RWPE1 (cell line): ENCODE results near the gene CAMKK1.

Experiments
- CTCF ChIA-PET: fragments of 350-600 bp; sonication (Branson Sonifier 250); formaldehyde crosslinking; extraction: SDS; loops from one replicate; lab custom pipeline; 2021; lab: Yijun Ruan, JAX
- POLR2A ChIA-PET: fragments of 400-600 bp; formaldehyde crosslinking; extraction: SDS; loops from one replicate; lab custom pipeline; 2020; ENCODE audit warnings: antibody characterized with exemption; ENCODE audit not compliant: low non-redundant PET; lab: Yijun Ruan, JAX
- DNase-seq: peaks from one replicate; pipeline ENCODE4 v3.0.0; 2012; ENCODE audit warnings: low spot score
- H3K27ac ChIP-seq: fragments of 450-650 bp; 2 replicates; pipeline ENCODE4 v1.5.1; 2017
- TF ChIP-seq, protein P1 (sequence below): fragments of 450-650 bp; conservative IDR thresholded peaks from 2 replicates; pipeline ENCODE4 v1.5.1; 2017; ENCODE audit warnings: low read depth, mild to moderate bottlenecking

The CAMKK1 gene

DNA sequence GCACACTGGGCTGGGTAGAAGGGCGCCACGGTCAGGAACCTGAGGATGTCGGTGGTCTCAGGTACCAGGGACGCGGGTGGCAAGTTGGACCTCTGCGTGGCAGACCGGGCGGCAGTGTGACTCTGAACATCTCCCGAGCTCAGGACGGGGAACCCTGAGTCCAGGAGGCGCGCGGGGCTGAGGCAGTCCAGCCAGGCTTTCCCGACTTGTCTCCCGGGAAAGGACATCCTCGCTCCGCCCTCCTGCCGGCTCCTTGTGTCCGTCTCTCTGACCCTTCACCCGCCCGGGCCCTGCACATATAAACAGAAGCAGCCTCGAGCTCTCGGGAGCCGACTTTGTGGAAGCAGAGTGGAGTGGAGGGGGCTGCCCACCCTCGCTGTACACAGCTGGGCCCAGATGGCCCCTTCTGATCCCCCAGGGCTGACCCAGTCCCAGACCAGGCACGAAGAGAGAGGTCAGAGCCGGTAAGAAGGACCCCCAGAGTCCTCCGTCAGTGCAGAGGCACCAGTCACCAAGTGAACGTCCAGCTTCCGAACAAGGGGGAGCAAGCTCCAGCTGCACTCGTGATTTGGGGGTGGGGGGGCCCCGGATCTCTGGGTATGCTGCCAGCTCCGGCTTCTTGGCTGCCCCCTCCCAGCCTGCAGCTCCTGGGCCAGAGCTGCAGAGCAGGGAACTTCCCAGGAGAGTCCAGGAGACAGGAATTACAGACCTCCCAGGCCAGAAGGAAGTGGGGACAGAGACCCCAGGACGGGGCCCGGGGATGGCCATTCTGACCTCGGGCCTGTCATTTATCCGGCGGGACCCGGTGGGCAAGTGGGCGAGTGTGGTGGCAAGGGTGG lies 31.9 kb upstream of the CAMKK1 start:
- TF ChIP-seq, protein P1, sequence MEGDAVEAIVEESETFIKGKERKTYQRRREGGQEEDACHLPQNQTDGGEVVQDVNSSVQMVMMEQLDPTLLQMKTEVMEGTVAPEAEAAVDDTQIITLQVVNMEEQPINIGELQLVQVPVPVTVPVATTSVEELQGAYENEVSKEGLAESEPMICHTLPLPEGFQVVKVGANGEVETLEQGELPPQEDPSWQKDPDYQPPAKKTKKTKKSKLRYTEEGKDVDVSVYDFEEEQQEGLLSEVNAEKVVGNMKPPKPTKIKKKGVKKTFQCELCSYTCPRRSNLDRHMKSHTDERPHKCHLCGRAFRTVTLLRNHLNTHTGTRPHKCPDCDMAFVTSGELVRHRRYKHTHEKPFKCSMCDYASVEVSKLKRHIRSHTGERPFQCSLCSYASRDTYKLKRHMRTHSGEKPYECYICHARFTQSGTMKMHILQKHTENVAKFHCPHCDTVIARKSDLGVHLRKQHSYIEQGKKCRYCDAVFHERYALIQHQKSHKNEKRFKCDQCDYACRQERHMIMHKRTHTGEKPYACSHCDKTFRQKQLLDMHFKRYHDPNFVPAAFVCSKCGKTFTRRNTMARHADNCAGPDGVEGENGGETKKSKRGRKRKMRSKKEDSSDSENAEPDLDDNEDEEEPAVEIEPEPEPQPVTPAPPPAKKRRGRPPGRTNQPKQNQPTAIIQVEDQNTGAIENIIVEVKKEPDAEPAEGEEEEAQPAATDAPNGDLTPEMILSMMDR: no peak
- CTCF ChIA-PET: interaction anchor here (0.7 to 1.8 kb wide), 2 partner anchors 11 to 32 kb away, joined by 4 to 14 read pairs; no protein-coding TSS in a partner anchor
- H3K27ac ChIP-seq: no peak overlapping the region
- DNase-seq: no peak
- POLR2A ChIA-PET: no interaction called here

DNA sequence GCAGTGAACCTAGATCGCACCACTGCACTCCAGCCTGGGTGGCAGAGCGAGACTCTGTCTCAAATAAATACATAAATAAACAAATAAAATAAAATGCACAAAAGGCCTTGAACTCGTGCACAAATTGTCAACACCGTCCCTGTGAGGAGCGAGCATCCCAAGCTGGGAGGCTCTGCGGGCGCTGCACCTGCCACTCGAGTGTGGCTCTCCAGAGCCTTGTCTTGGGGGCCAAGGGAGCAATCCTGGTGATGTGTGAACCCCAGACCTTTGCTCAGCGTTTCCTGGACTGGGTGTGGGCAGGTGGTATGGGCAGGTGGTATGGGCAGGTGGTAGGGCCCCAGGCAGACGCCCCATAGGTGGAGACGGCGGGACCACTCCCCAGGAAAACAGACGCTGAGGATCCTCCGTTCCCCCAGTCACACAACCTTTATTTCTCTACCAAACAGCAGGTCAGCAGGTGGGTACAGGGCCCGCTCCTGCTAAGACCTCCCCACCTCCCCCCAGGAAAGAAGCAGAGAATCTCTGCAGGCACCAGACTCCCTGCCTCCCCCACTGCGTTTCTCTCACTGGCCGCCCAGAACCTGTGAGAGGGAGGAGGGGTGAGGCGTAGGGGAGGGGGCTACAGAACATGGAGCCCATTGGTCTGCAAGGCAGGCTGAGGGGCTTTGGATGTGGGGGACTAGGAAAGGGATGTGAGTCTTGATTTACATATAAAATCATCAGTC lies 30.8 kb upstream of the CAMKK1 start:
- POLR2A ChIA-PET: no interaction called here
- DNase-seq: no peak
- TF ChIP-seq, protein P1: no peak
- H3K27ac ChIP-seq: no peak overlapping the region
- CTCF ChIA-PET: interaction anchor here (1.8 kb wide), 1 partner anchor 10 kb away, joined by 14 read pairs; no protein-coding TSS in a partner anchor

DNA sequence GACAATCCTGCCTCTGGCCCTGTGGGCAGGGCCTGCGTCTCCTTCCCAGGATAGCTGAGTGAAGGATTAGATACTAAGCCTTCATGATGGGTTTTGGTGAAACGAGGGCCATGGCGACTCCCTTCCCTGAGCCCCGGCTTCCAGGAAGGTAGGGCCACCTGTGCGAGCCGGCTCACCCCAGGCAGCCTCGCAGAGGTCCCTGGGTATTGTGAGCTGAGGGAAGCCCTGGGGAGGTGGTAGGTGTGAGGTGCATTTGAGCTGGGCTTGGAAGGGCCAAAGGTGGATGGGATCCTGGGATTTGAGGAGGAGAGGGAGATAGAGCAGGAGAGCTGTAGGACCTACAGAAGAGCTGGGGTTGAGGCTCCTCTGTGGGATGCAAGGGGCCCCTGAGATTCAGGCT lies 29.9 kb upstream of the CAMKK1 start:
- POLR2A ChIA-PET: no interaction called here
- CTCF ChIA-PET: interaction anchor here (0.5 kb wide), 1 partner anchor 59 kb away, joined by 3 read pairs; no protein-coding TSS in a partner anchor
- TF ChIP-seq, protein P1: no peak
- no peak overlapping the region for H3K27ac ChIP-seq
- no peak for DNase-seq

DNA sequence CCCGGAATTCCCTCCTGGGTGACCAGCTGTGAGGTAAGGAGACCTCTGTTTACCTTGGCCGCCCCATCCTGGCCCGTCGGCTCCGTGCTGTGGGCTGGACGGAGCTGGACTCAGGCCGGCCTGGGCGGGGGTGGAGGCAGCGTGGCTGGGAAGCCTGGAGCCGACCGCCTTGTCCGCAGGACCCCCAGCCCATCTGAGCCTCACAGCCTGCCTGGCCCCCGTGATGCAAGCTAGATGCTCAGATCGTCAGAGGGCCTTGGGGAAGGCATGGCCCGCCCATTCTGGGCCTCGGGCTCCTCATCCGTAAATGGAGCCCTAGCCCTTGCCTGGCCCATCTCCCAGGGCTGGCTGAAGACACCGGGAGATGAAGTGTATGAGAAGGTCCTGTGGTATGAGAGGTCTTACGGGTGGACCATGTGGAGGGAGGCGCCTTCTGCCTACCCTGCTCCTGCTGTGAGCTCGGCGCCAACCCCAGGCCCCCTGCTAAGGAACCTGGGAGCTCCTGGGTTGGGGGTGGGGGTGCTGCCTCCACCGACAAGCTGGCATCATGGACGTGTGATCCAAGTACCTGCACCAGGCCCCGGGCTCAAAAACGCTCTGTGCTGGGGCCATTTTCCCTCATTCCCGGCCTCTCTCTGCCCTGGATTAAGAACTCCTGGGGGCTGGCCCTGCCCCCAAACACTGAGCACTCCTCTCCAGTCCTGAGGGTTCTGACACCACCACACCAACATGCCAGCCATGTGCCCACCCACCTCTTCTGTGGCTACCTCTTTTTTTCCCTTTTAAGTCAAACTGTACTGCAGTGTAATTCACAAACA lies 28.9 kb upstream of the CAMKK1 start:
- ChIA-PET POLR2A (no interaction called here), CTCF (interaction anchor here (0.5 to 0.7 kb wide), 2 partner anchors 959 to 1108 kb away, joined by 3 read pairs; no protein-coding TSS in a partner anchor)

DNA sequence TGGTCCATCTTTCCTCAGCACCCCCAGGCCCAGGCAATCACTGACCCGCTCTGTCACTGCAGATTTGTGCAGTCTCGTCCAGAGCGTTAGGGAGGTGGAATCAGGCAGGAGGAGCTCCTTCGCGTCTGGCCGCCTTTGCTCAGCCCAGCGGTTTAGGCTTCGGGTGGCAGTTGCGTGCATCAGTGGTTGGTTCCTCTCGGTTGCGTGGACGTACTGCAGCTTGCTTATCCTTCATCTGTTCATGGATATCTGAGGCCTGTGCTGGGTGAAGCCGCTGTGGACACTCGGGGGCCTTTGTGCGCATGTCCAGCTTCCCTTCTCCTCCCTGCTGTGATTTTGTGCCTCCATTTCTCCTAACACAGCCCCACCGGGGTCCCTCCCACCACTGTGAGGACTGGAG lies 28.2 kb upstream of the CAMKK1 start:
- H3K27ac ChIP-seq: no peak overlapping the region
- POLR2A ChIA-PET: no interaction called here
- CTCF ChIA-PET: no interaction called here
- TF ChIP-seq, protein P1: no peak
- no peak for DNase-seq

More for the DNA sequence above, 28.9 kb upstream of the CAMKK1 start:
- DNase-seq: no peak
- H3K27ac ChIP-seq: no peak overlapping the region
- TF ChIP-seq, protein P1: no peak
